Natural killer cell (primary cell): ENCODE measurements around the gene PPY. TPM values are rescaled to one million over a fixed set of nuclear protein-coding genes. Genes with fewer than 3 reads are reported as not detected.
A peak's percentile ranks its signal among the peaks of the same experiment; 100 is the strongest.

Experiments
- ATAC-seq, 3 donors: fragments of 150-1000 bp in 2 of 3; fragments of 200-7000 bp in 1 of 3; cut with Tn5 transposase; 1 replicate in 1 of 3; 2 replicates in 2 of 3; pipeline ENCODE4 v1.10.0; 2021; ENCODE audit warnings: mild to moderate bottlenecking in 2 of 3, moderate library complexity in 2 of 3
- DNase-seq, 2 donors: peaks; one replicate each; pipeline versions ENCODE4 v3.0.0 to v3.0.0-alpha.2; 2013 to 2021; ENCODE audit warnings: mixed read lengths in 1 of 2
- H3K27ac ChIP-seq: one replicate; pipeline ENCODE4 v1.5.1; 2013; ENCODE audit warnings: mild to moderate bottlenecking, low read length
- H3K27me3 ChIP-seq: one replicate; pipeline ENCODE4 v1.6.1; 2013; ENCODE audit warnings: low read length; ENCODE audit not compliant: control insufficient read depth, insufficient read depth
- H3K36me3 ChIP-seq: one replicate; pipeline ENCODE4 v1.6.1; 2013; ENCODE audit warnings: low read length; ENCODE audit not compliant: control insufficient read depth, insufficient read depth
- H3K4me1 ChIP-seq: one replicate; pipeline ENCODE4 v1.6.1; 2013; ENCODE audit warnings: low read length; ENCODE audit not compliant: control insufficient read depth, insufficient read depth
- H3K4me3 ChIP-seq: one replicate; pipeline ENCODE4 v1.5.1; 2013; ENCODE audit warnings: low read length
- H3K9me3 ChIP-seq: one replicate; pipeline ENCODE4 v1.6.1; 2013; ENCODE audit warnings: low read length; ENCODE audit not compliant: control insufficient read depth, insufficient read depth
- H3K27ac Mint-ChIP-seq, 2 donors: one replicate each; pipeline ENCODE4 v1.8.0; 2022; ENCODE audit warnings: mild to moderate bottlenecking in 2 of 2, mixed read lengths in 2 of 2, moderate library complexity in 1 of 2
- H3K27me3 Mint-ChIP-seq, 2 donors: one replicate each; pipeline ENCODE4 v1.8.0; 2022; ENCODE audit warnings: low read depth in 2 of 2, mixed read lengths in 2 of 2
- H3K36me3 Mint-ChIP-seq: one replicate; pipeline ENCODE4 v1.8.0; 2022; ENCODE audit warnings: mixed read lengths
- H3K4me1 Mint-ChIP-seq, 2 donors: one replicate each; pipeline ENCODE4 v1.8.0; 2022; ENCODE audit warnings: mixed read lengths in 2 of 2
- H3K4me3 Mint-ChIP-seq: one replicate; pipeline ENCODE4 v1.8.0; 2022; ENCODE audit warnings: mild to moderate bottlenecking, moderate library complexity, mixed read lengths
- H3K9me3 Mint-ChIP-seq, 2 donors: one replicate each; pipeline ENCODE4 v1.8.0; 2022; ENCODE audit warnings: mixed read lengths in 2 of 2
- CTCF ChIP-seq: fragments of 200-600 bp; IDR thresholded peaks from one replicate; pipeline ENCODE4 v1.8.0; 2022; ENCODE audit warnings: antibody characterized with exemption
- WGBS: methylation state at CpG from one replicate; pipeline ENCODE4 v1.1.7; 2013; ENCODE audit warnings: missing lambda C conversion rate; ENCODE audit not compliant: insufficient coverage; 5-methylcytosine and 5-hydroxymethylcytosine counted together
- intact Hi-C: fragments of 100-400 bp; cut with micrococcal nuclease; formaldehyde crosslinking; loops from one replicate; pipeline ENCODE4 v1.14.2; 2022
- total RNA-seq, 4 donors: library from RNA; stranded (reverse); fragments of 120-200 nt in 1 of 4; gene quantifications; one replicate each; pipeline versions ENCODE4 v1.2.3 to v1.2.4, GENCODE V29; 2013 to 2022

The PPY gene
- total RNA-seq, 3 donors from 2014 or later (not counting 1 experiment from before 2014, with no cell fraction given): not detected

GRCh38 chr17:43927060-43927864 is 15.0 kb downstream of the PPY start:
- Mint-ChIP-seq H3K4me1 (peaks cover 13 to 14% of the 10 kb centered on the region in 2 donors), H3K4me3 (peak overlapping the region; percentile 87), H3K9me3 (no peaks in the 10 kb centered on the region), H3K27me3 (peaks cover 13 to 23% of the 10 kb centered on the region in 2 donors), H3K36me3 (no peaks in the 10 kb centered on the region), H3K27ac (peak overlapping the region; percentile 34 to 74)
- peaks cover 4% of the 10 kb centered on the region for H3K9me3 ChIP-seq
- intact Hi-C loops: no loop called here
- ATAC-seq (peak in 2 of 3 donors; percentile 47 to 61), DNase-seq (peak in 1 of 2 donors; percentile 41)
- H3K36me3 ChIP-seq: no peaks in the 10 kb centered on the region
- WGBS: 10% methylated on average over 35 of the region's 42 CpGs
- no peak overlapping the region for H3K27ac ChIP-seq
- H3K4me1 ChIP-seq: peaks cover 15% of the 10 kb centered on the region
- TF ChIP-seq CTCF: no peak
- H3K4me3 ChIP-seq: no peak overlapping the region
- peaks cover 10% of the 10 kb centered on the region for H3K27me3 ChIP-seq

GRCh38 chr17:43924558-43924957 is 17.7 kb downstream of the PPY start:
- H3K27me3 Mint-ChIP-seq: peaks cover 15 to 23% of the 10 kb centered on the region in 2 donors
- no peaks in the 10 kb centered on the region for H3K36me3 Mint-ChIP-seq
- H3K4me3 ChIP-seq: no peak overlapping the region
- no peak overlapping the region for H3K27ac ChIP-seq
- peaks cover 13 to 14% of the 10 kb centered on the region in 2 donors for H3K4me1 Mint-ChIP-seq
- H3K27ac Mint-ChIP-seq: no peak overlapping the region
- H3K36me3 ChIP-seq: no peaks in the 10 kb centered on the region
- H3K4me3 Mint-ChIP-seq: no peak overlapping the region
- DNase-seq (no peak), ATAC-seq (no peak)
- WGBS: 66% methylated on average over 2 of the region's 2 CpGs
- H3K9me3 Mint-ChIP-seq: no peaks in the 10 kb centered on the region
- peaks cover 4% of the 10 kb centered on the region for H3K9me3 ChIP-seq
- peaks cover 15% of the 10 kb centered on the region for H3K4me1 ChIP-seq
- intact Hi-C loops: no loop called here
- peaks cover 10% of the 10 kb centered on the region for H3K27me3 ChIP-seq
- TF ChIP-seq CTCF: no peak

- DNase-seq (no peak), ATAC-seq (no peak)
- H3K4me3 Mint-ChIP-seq: peak overlapping the region; percentile 25
- Histone ChIP-seq H3K36me3 (no peaks in the 10 kb centered on the region), H3K27ac (no peak overlapping the region), H3K4me3 (no peak overlapping the region), H3K4me1 (peaks cover 18% of the 10 kb centered on the region), H3K9me3 (no peaks in the 10 kb centered on the region), H3K27me3 (peaks cover 2% of the 10 kb centered on the region)
- peaks cover 9 to 16% of the 10 kb centered on the region in 2 donors for H3K27me3 Mint-ChIP-seq
- peaks cover 0 to 9% of the 10 kb centered on the region in 2 donors for H3K4me1 Mint-ChIP-seq
- 89% methylated on average over 10 of the region's 10 CpGs for WGBS
- H3K36me3 Mint-ChIP-seq: no peaks in the 10 kb centered on the region
- intact Hi-C loops: no loop called here
- no peak for TF ChIP-seq CTCF
- no peak overlapping the region for H3K27ac Mint-ChIP-seq
- no peaks in the 10 kb centered on the region for H3K9me3 Mint-ChIP-seq
Measured at GRCh38 chr17:43920500-43921095, 21.7 kb downstream of the PPY start.
